Mesenteric fat pad (tissue), 1 donor: Measurements from ENCODE around the gene MYBPH. TPM values are rescaled to one million over a fixed set of nuclear protein-coding genes. Genes with fewer than 3 reads are reported as not detected.

Source experiments
- DNase-seq: peaks from one replicate; pipeline ENCODE4 v3.0.0-alpha.2; 2020; ENCODE audit warnings: low spot score
- total RNA-seq: library from RNA; stranded (reverse); fragmentation: NEBNext Ultra II Directional; extraction: Animal tissue kit (Norgen Biotek cat#: 25700); gene quantifications from one replicate; pipeline ENCODE4 v1.2.1, GENCODE V29; 2021
- donor health status: DM: yes; HTN: yes; CAD: no.

The MYBPH gene
- total RNA-seq, 1 donor from 2014 or later: 0.22 TPM

GRCh38 chr1:203180611-203181330 lies 5.1 kb upstream of the MYBPH start:
- no peak for DNase-seq

DNA sequence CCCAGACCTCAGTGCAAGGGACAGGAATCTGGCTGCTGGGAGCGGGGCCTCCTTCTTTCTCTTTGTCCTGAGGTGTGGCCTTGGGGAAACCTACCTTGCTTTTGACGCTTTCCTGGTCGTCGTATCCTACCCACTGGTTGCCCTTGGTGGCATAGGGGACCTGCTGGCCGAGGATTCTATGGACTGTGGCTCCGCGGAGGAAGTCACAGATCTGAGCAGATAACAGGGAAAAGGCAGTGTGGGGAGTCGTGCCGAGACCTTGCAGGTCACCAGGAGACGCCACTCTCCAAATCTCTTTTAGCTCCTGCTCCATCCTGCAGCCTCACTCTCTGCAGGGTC lies 4.0 kb upstream of the MYBPH start:
- DNase-seq: no peak

- no peak for DNase-seq
These were observed 3.4 kb upstream of the MYBPH start for GRCh38 chr1:203178821-203179666.

GRCh38 chr1:203178083-203178482 lies 2.5 kb upstream of the MYBPH start:
- DNase-seq: no peak

DNA sequence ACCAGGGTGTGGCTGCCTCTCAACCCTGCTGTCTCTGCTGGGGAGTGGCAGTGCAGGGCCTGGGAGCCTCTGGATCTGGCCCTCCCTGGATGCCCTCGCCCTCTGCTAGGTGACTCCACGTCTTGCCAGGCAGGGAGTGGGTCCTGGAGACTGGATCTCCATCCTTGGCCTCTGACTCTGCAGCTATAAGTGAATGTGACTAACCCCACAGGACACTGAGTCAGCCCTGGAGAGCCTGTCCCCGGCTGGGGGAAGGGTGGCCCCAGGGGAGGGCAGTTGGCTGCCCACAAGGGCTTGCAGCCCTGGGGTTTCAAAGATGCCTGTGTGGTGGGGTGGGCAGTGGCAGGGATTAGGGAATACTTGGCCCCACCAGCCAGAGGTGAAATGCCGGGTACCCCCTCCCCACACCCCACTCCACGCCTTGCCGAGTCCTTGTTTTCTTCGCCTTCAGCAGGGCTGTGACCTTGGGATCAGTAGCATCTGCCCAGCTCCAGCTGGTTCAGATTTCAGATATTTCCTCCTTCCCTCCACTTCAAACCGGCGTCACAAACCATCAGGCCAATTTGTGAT lies 1.9 kb upstream of the MYBPH start:
- no peak for DNase-seq

DNA sequence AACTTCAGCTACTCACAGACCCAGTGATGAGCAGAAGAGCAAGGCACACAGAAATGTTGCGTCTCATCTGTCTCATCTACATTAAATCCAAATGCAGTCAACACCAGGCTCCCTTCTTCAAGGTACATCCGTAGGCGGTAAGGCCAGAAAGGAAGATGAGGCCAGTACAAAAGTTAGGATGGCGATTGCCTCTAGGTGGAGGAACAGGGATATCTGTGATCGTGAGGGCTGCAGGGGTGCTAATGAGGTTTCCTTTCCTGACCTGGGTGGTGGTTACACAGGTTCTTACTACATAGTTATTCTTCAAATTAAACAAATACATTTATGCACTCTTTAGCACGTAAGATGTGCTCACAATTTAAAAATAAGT lies 1.4 kb upstream of the MYBPH start:
- DNase-seq: no peak

DNA sequence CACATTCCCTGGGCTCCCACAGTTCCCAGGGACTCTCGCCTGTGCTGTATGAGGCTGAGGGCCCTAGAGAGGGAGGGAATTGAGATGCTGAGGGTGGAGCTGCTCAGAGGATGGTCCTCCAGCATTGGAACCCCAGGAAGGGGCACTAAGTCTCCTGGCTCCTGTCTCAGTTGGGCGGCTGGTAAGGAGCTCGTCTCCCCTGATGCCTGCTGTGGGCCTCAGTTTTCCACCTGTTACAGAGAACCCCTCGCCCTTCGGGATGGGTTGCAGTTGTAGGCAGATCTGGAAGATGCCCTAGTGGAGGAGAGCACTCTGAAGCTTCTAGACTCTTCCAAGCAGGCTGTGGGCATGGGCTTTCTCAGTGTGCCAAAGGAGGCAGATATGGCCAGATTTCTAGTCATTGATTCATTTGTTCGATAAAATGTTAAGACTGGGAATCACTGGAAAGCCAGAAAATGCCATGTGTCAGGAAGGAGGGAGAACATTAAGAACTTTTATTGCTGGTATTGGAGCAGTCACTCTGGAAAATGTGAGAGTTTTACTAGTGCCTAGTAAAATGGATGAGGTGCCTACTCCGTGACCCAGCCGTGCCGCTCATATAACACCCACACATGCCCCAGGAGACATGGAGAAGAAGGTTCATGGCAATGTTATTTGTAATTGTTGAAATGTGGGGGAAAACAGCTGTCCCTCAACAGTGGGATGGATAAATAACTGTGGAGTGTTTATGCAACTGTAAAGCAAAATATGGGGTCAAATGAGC lies 828 bp upstream of the MYBPH start:
- no peak for DNase-seq

GRCh38 chr1:203175827-203176241 lies 208 bp upstream of the MYBPH start:
- DNase-seq: no peak

DNA sequence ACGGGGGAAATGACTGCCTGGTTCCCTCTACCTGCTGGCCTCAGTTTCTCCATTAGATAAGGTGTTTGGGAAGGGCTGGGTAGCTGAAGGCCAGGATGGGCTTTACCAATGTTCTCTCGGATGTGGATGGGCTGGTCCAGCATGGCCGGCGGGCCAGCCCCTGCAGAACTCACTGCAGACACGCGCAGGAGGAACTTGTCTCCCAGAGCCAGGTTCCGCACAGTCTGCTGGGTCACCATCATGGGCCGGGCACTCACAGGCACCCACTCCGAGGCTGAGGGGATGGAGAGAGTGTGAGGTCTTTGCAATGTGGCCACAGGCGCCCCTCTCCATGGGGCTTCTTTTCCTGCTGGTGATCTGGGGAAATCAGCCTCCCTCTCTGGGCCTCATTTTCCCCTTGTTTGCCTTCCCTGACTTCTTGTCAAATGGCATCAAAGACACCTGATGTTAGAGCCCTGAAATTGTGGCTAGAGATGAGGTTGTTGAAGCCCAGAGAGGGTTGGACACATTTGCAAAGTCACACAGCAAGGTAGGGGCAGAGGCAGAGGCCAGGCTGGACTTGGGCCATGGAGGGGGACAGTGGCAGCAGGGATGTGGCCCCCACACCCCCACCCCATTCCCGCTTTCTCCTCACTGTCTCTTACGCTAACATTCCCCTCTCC lies 1.2 kb downstream of the MYBPH start:
- no peak for DNase-seq

GRCh38 chr1:203173566-203173965 lies 2.1 kb downstream of the MYBPH start:
- no peak for DNase-seq

DNA sequence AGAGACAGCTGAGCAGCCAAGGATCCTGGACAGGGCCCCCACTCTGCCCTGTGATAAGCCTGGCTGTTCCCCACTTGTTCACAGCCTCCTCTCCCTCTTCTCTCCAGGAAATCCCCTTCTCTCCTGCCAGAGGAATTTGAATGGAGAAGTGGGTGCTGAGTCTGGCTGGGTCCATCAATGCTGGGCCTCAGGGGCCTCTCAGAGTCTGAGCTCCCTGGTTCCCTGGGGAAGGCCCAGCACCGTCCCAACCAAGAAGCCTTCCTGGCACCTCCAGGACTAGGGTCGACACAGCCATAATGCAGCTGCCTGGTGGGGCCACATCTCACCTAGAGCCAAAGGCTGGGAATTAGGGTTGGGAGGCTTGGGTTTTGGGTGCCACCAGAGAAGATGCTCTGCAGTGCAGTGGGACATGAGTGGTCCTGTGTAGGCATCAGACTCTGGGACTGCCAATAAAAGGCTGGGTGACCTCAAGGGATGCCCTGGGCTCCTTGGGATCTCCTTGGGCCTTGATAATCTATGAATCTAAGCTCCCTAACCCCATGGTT lies 2.5 kb downstream of the MYBPH start:
- no peak for DNase-seq

- no peak for DNase-seq
These were observed 3.2 kb downstream of the MYBPH start for GRCh38 chr1:203172184-203173010.

- DNase-seq: no peak
These were observed 4.1 kb downstream of the MYBPH start for GRCh38 chr1:203171341-203172183.

- no peak for DNase-seq
These were observed 4.8 kb downstream of the MYBPH start for GRCh38 chr1:203170625-203171330.

DNA sequence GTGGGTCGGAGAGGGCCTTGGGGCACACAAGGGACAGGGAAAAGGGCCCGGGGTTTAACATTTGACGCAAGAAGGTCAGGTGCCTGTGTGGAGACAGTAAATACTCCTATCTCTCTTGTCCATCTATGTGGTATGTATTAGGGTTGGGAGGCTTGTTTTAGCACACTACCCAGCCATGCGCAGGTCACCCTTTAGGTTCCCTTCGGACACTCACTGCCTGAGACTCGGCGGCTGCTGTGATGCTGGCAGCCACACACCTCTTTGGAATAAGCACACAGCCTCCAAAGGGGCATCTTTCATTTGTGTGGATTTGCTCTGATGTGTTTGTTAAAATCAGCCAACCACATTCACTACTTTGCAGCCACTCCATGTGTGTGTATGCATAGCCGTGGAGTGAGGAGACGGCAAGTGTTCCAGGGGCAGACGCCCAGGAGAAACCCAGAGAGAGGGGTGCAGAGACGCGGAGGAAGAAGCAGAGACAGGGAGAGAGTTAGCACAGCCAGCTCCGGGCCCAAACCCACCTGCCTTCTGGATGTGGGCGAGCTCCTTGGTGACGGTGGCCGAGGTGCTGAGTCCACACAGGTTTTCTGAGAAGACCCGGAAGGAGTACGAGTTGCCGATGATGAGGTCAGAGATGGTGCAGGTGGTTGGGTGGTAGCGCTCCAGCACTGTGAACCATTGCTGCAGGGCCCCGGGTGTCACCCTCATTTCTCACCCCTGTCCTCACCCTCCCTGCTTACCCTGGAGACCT lies 5.7 kb downstream of the MYBPH start:
- no peak for DNase-seq

GRCh38 chr1:203168991-203169390 lies 6.6 kb downstream of the MYBPH start:
- no peak for DNase-seq

- DNase-seq: no peak
These were observed 7.3 kb downstream of the MYBPH start for GRCh38 chr1:203168256-203168786.

- DNase-seq: no peak
These were observed 7.8 kb downstream of the MYBPH start for GRCh38 chr1:203167913-203168200.
